ENCODE data around the gene ITIH5. TPM values are rescaled to one million over a fixed set of nuclear protein-coding genes. Genes with fewer than 3 reads are reported as not detected.

The ITIH5 gene
- total RNA-seq, 2 donors from 2014 or later, result 15.9 to 74.5 TPM

DNA sequence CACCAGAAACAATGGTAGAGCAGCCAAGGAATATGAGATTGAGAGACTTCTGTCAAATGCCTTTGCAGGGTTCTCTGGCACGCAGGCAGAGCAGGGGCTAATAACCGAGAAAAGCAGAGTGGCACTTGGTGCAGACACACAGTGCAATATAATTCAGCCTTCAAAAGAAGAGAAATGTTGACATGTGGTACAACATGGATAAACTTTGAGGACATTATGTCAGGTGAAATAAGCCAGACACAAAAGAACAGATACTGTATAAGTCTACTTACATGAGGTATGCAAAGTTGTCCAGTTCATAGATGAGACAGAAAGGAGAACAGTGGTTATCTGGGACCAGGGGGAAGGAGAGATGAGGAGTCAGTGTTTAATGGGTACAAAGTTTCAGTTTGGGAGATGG lies 41.8 kb downstream of the ITIH5 start:
- Histone ChIP-seq H3K4me1 (ENCODE audit: control insufficient read depth in 1 of 2, low read depth in 2 of 2) (peaks cover 0 to 8% of the 10 kb centered on the region in 2 donors), H3K9me3 (no peaks in the 10 kb centered on the region), H3K27me3 (replicated peaks; ENCODE audit: insufficient read depth) (no peaks in the 10 kb centered on the region), H3K4me3 (no peak overlapping the region), H3K27ac (no peak overlapping the region), H3K36me3 (no peaks in the 10 kb centered on the region)
- TF ChIP-seq, protein P1, sequence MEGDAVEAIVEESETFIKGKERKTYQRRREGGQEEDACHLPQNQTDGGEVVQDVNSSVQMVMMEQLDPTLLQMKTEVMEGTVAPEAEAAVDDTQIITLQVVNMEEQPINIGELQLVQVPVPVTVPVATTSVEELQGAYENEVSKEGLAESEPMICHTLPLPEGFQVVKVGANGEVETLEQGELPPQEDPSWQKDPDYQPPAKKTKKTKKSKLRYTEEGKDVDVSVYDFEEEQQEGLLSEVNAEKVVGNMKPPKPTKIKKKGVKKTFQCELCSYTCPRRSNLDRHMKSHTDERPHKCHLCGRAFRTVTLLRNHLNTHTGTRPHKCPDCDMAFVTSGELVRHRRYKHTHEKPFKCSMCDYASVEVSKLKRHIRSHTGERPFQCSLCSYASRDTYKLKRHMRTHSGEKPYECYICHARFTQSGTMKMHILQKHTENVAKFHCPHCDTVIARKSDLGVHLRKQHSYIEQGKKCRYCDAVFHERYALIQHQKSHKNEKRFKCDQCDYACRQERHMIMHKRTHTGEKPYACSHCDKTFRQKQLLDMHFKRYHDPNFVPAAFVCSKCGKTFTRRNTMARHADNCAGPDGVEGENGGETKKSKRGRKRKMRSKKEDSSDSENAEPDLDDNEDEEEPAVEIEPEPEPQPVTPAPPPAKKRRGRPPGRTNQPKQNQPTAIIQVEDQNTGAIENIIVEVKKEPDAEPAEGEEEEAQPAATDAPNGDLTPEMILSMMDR (IDR thresholded peaks at IDR 0.05), result no peak
- no peak for DNase-seq (ENCODE audit: low spot score)
- ATAC-seq (ENCODE audit: insufficient number of reproducible peaks, low FRiP score, low read depth), result no peak

DNA sequence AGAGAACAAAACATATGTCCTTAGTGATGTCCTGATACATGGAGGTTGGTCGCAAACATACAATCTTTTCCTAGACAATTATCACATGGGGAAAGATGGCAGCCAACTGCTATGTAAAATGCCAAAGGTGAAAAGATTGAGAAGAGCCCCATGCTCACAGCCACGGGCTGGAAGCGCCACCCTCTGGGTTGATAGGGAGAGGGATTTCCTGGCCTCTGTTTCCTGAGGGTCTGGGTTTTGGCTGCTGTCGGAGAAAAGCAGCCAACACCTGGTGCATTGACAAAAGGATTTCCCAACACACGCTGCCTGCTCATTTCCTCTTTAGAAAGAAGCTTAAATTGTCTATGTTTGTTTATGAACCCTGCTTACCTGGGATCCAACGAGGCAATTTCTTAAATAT lies 43.8 kb downstream of the ITIH5 start:
- ATAC-seq (ENCODE audit: insufficient number of reproducible peaks, low FRiP score, low read depth) (no peak), DNase-seq (ENCODE audit: low spot score) (no peak)
- Histone ChIP-seq H3K4me3 (no peak overlapping the region), H3K27me3 (replicated peaks; ENCODE audit: insufficient read depth) (no peaks in the 10 kb centered on the region), H3K27ac (no peak overlapping the region), H3K36me3 (no peaks in the 10 kb centered on the region), H3K4me1 (ENCODE audit: control insufficient read depth in 1 of 2, low read depth in 2 of 2) (peaks cover 0 to 8% of the 10 kb centered on the region in 2 donors), H3K9me3 (no peaks in the 10 kb centered on the region)
- TF ChIP-seq, protein P1 (IDR thresholded peaks at IDR 0.05), result no peak

DNA sequence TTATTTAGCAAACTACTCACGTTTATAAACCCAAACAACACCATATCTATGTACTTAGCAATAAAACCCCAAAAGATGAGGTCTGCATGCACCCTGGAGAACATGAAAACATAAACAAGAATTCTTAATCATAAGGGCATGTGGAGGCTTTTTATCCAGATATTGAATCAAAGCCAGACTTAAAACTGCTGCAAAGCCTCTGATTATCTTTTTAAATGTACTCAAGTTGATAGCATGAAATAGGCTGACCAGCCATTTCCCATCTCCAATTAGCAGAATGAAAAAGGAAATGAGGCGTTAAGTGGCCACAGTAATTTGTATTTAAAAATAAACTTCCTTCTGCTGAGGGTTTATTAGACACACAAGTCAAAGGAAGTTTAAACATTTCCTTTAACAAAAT lies 48.3 kb downstream of the ITIH5 start:
- no peak for ATAC-seq (ENCODE audit: insufficient number of reproducible peaks, low FRiP score, low read depth)
- TF ChIP-seq, protein P1 (IDR thresholded peaks at IDR 0.05), result no peak
- H3K27ac ChIP-seq, result no peak overlapping the region
- H3K9me3 ChIP-seq, result no peaks in the 10 kb centered on the region
- H3K36me3 ChIP-seq, result no peaks in the 10 kb centered on the region
- no peak overlapping the region for H3K4me3 ChIP-seq
- no peaks in the 10 kb centered on the region for H3K4me1 ChIP-seq (ENCODE audit: control insufficient read depth in 1 of 2, low read depth in 2 of 2)
- DNase-seq (ENCODE audit: low spot score), result no peak
- no peaks in the 10 kb centered on the region for H3K27me3 ChIP-seq (replicated peaks; ENCODE audit: insufficient read depth)

DNA sequence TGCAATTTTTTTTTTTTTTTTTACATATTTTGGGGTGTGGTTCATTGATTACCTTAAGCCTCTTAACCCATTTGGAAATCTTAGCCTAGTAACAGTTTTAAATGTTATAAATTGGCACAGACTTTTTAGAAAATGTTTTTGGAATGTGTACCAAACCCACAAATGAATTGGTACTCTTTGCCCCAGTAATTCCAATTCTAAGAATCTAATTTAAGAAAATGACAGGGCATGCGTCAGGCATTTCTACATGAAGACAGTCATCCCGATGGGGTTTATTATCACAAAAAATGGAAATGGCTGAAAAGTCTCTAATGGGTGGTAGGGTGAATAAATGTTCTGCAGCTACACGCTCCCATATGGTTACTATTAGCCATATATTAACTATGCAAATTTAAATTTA lies 54.9 kb downstream of the ITIH5 start:
- Histone ChIP-seq H3K4me3 (no peak overlapping the region), H3K4me1 (ENCODE audit: control insufficient read depth in 1 of 2, low read depth in 2 of 2) (peaks cover 7 to 10% of the 10 kb centered on the region in 2 donors), H3K36me3 (no peaks in the 10 kb centered on the region), H3K27ac (no peak overlapping the region), H3K27me3 (replicated peaks; ENCODE audit: insufficient read depth) (no peaks in the 10 kb centered on the region), H3K9me3 (no peaks in the 10 kb centered on the region)
- TF ChIP-seq, protein P1 (IDR thresholded peaks at IDR 0.05), result no peak
- no peak for DNase-seq (ENCODE audit: low spot score)
- ATAC-seq (ENCODE audit: insufficient number of reproducible peaks, low FRiP score, low read depth), result no peak

DNA sequence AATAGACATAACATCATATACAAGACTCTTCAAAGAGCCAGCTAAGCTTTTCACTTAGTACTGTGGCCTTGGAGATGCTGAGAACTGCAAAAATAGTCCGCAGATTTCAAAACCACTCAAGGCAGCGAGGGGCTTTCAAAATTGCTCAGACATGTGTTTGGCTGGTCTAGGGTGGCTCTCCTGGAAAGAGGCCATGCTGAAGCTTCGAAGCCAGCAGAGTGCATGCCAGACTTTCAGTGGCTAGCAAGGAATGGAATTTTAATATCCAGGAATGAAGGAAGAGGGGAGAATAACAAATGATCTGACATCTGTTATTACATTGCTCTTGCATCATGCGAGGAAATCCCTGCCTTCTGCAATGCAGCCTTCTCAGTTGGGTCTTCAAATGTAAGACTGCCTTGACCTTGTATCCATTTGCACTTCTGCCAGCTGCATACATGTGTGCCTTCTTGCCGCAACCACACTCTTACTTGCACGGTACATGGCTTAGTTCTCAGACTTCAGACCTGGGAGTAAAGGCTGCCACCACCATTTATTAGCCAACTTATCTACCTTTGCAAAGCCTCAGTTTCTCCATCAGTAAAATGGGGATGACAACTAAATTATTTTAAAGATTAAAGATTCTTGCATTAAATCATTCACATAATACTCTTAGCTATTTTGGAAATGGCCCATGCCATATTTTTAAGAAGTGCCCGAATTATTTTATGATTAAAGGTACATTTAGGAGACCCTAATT lies 55.9 kb downstream of the ITIH5 start:
- H3K27me3 ChIP-seq (replicated peaks; ENCODE audit: insufficient read depth), result no peaks in the 10 kb centered on the region
- DNase-seq (ENCODE audit: low spot score) (no peak), ATAC-seq (ENCODE audit: insufficient number of reproducible peaks, low FRiP score, low read depth) (no peak)
- TF ChIP-seq, protein P1 (IDR thresholded peaks at IDR 0.05), result no peak
- H3K27ac ChIP-seq, result no peak overlapping the region
- H3K9me3 ChIP-seq, result no peaks in the 10 kb centered on the region
- peaks cover 7 to 10% of the 10 kb centered on the region in 2 donors for H3K4me1 ChIP-seq (ENCODE audit: control insufficient read depth in 1 of 2, low read depth in 2 of 2)
- H3K36me3 ChIP-seq, result no peaks in the 10 kb centered on the region
- no peak overlapping the region for H3K4me3 ChIP-seq

Measured in thoracic aorta (tissue), 2 donors.